ENCODE data around the gene LSP1. TPM values are rescaled to one million over a fixed set of nuclear protein-coding genes. Genes with fewer than 3 reads are reported as not detected.

LSP1 gene
- total RNA-seq, 2 experiments from 2014 or later = 228 to 232 TPM

- peaks cover 40% of the 10 kb centered on the region for H3K36me3 ChIP-seq (ENCODE audit: insufficient read depth, low read length)
- intact Hi-C loops (cut with DNase I, micrococcal nuclease) = loop anchor here in 1 of 2 experiments (10.0 kb wide), 1 partner anchor 538 kb away; no protein-coding TSS in a partner anchor
Observed at GRCh38 chr11:1857064-1857463, 4.2 kb downstream of the LSP1 start.

GRCh38 chr11:1858154-1858553 is 5.3 kb downstream of the LSP1 start:
- intact Hi-C loops (cut with DNase I, micrococcal nuclease) = loop anchor here in 1 of 2 experiments (10.0 kb wide), 1 partner anchor 537 kb away; no protein-coding TSS in a partner anchor

More at GRCh38 chr11:1857064-1857463, 4.2 kb downstream of the LSP1 start:
- Histone ChIP-seq H3K27ac (ENCODE audit: low read depth in 1 of 2, low read length in 2 of 2) (peak overlapping the region in 1 of 2 donors; percentile 25), H3K4me3 (ENCODE audit: low read length) (no peak overlapping the region), H3K9me3 (ENCODE audit: control insufficient read depth in 1 of 2, insufficient read depth in 1 of 2, low read length in 2 of 2) (no peaks in the 10 kb centered on the region), H3K27me3 (ENCODE audit: control insufficient read depth in 1 of 2, insufficient read depth in 2 of 2, low read length in 2 of 2) (no peaks in the 10 kb centered on the region), H3K4me1 (ENCODE audit: insufficient read depth, low read length) (peaks cover 75% of the 10 kb centered on the region)
- Mint-ChIP-seq H3K27me3 (no peaks in the 10 kb centered on the region), H3K27ac (peak overlapping the region; percentile 44), H3K4me3 (no peak overlapping the region), H3K9me3 (no peaks in the 10 kb centered on the region), H3K4me1 (ENCODE audit: low read depth) (peaks cover 16% of the 10 kb centered on the region), H3K36me3 (ENCODE audit: low read depth) (peaks cover 14% of the 10 kb centered on the region)
- TF ChIP-seq, protein P1, sequence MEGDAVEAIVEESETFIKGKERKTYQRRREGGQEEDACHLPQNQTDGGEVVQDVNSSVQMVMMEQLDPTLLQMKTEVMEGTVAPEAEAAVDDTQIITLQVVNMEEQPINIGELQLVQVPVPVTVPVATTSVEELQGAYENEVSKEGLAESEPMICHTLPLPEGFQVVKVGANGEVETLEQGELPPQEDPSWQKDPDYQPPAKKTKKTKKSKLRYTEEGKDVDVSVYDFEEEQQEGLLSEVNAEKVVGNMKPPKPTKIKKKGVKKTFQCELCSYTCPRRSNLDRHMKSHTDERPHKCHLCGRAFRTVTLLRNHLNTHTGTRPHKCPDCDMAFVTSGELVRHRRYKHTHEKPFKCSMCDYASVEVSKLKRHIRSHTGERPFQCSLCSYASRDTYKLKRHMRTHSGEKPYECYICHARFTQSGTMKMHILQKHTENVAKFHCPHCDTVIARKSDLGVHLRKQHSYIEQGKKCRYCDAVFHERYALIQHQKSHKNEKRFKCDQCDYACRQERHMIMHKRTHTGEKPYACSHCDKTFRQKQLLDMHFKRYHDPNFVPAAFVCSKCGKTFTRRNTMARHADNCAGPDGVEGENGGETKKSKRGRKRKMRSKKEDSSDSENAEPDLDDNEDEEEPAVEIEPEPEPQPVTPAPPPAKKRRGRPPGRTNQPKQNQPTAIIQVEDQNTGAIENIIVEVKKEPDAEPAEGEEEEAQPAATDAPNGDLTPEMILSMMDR (IDR thresholded peaks at IDR 0.05) = no peak
- ATAC-seq (ENCODE audit: poor library complexity) = no peak
- DNase-seq = no peak
- POLR2A ChIA-PET = interaction anchor here (0.8 kb wide), 1 partner anchor 9 kb away, joined by 3 read pairs; no protein-coding TSS in a partner anchor
- CTCF ChIA-PET = no interaction called here

GRCh38 chr11:1858576-1858975 is 5.7 kb downstream of the LSP1 start:
- no peaks in the 10 kb centered on the region for H3K27me3 ChIP-seq (ENCODE audit: control insufficient read depth in 1 of 2, insufficient read depth in 2 of 2, low read length in 2 of 2)
- H3K27ac ChIP-seq (ENCODE audit: low read depth in 1 of 2, low read length in 2 of 2) = no peak overlapping the region
- ChIA-PET POLR2A (no interaction called here), CTCF (interaction anchor here (0.6 kb wide), 1 partner anchor 47 kb away, joined by 3 read pairs; no protein-coding TSS in a partner anchor)
- no peak for DNase-seq
- intact Hi-C loops (cut with DNase I, micrococcal nuclease) = loop anchor here in 1 of 2 experiments (10.0 kb wide), 1 partner anchor 536 kb away; no protein-coding TSS in a partner anchor
- peaks cover 51% of the 10 kb centered on the region for H3K36me3 ChIP-seq (ENCODE audit: insufficient read depth, low read length)
- TF ChIP-seq, protein P1 (IDR thresholded peaks at IDR 0.05) = no peak
- peaks cover 82% of the 10 kb centered on the region for H3K4me1 ChIP-seq (ENCODE audit: insufficient read depth, low read length)
- H3K4me3 Mint-ChIP-seq = no peak overlapping the region
- no peak overlapping the region for H3K4me3 ChIP-seq (ENCODE audit: low read length)
- no peaks in the 10 kb centered on the region for H3K27me3 Mint-ChIP-seq
- H3K27ac Mint-ChIP-seq = no peak overlapping the region
- no peak for ATAC-seq (ENCODE audit: poor library complexity)
- no peaks in the 10 kb centered on the region for H3K9me3 ChIP-seq (ENCODE audit: control insufficient read depth in 1 of 2, insufficient read depth in 1 of 2, low read length in 2 of 2)
- peaks cover 6% of the 10 kb centered on the region for H3K36me3 Mint-ChIP-seq (ENCODE audit: low read depth)
- peaks cover 6% of the 10 kb centered on the region for H3K4me1 Mint-ChIP-seq (ENCODE audit: low read depth)
- H3K9me3 Mint-ChIP-seq = no peaks in the 10 kb centered on the region

More at GRCh38 chr11:1858154-1858553, 5.3 kb downstream of the LSP1 start:
- Mint-ChIP-seq H3K4me3 (no peak overlapping the region), H3K27me3 (no peaks in the 10 kb centered on the region), H3K36me3 (ENCODE audit: low read depth) (peaks cover 9% of the 10 kb centered on the region), H3K9me3 (no peaks in the 10 kb centered on the region), H3K27ac (no peak overlapping the region), H3K4me1 (ENCODE audit: low read depth) (peaks cover 5% of the 10 kb centered on the region)
- Histone ChIP-seq H3K9me3 (ENCODE audit: control insufficient read depth in 1 of 2, insufficient read depth in 1 of 2, low read length in 2 of 2) (no peaks in the 10 kb centered on the region), H3K4me1 (ENCODE audit: insufficient read depth, low read length) (peaks cover 78% of the 10 kb centered on the region), H3K27me3 (ENCODE audit: control insufficient read depth in 1 of 2, insufficient read depth in 2 of 2, low read length in 2 of 2) (no peaks in the 10 kb centered on the region), H3K36me3 (ENCODE audit: insufficient read depth, low read length) (peaks cover 47% of the 10 kb centered on the region), H3K27ac (ENCODE audit: low read depth in 1 of 2, low read length in 2 of 2) (no peak overlapping the region), H3K4me3 (ENCODE audit: low read length) (no peak overlapping the region)
- TF ChIP-seq, protein P1 (IDR thresholded peaks at IDR 0.05) = no peak
- no peak for ATAC-seq (ENCODE audit: poor library complexity)
- POLR2A ChIA-PET = no interaction called here
- CTCF ChIA-PET = interaction anchor here (0.6 kb wide), 2 partner anchors 46 to 545 kb away, joined by 3 to 5 read pairs; no protein-coding TSS in a partner anchor
- DNase-seq = no peak
